ENCODE data around the gene NRXN3.

The NRXN3 gene

GRCh38 chr14:78713716-78714115 lies 543.5 kb downstream of the NRXN3 start:
- TF ChIP-seq, protein P1, sequence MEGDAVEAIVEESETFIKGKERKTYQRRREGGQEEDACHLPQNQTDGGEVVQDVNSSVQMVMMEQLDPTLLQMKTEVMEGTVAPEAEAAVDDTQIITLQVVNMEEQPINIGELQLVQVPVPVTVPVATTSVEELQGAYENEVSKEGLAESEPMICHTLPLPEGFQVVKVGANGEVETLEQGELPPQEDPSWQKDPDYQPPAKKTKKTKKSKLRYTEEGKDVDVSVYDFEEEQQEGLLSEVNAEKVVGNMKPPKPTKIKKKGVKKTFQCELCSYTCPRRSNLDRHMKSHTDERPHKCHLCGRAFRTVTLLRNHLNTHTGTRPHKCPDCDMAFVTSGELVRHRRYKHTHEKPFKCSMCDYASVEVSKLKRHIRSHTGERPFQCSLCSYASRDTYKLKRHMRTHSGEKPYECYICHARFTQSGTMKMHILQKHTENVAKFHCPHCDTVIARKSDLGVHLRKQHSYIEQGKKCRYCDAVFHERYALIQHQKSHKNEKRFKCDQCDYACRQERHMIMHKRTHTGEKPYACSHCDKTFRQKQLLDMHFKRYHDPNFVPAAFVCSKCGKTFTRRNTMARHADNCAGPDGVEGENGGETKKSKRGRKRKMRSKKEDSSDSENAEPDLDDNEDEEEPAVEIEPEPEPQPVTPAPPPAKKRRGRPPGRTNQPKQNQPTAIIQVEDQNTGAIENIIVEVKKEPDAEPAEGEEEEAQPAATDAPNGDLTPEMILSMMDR (IDR thresholded peaks at IDR 0.05), result no peak

DNA sequence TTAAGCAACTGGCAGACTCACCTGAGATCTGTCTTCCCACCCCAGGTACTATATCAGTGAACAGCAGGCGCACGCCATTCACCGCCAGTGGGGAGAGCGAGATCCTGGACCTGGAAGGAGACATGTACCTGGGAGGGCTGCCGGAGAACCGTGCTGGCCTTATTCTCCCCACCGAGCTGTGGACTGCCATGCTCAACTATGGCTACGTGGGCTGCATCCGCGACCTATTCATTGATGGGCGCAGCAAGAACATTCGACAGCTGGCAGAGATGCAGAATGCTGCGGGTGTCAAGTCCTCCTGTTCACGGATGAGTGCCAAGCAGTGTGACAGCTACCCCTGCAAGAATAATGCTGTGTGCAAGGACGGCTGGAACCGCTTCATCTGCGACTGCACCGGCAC lies 544.5 kb downstream of the NRXN3 start:
- TF ChIP-seq, protein P1 (IDR thresholded peaks at IDR 0.05), result no peak

GRCh38 chr14:78721756-78722480 lies 551.7 kb downstream of the NRXN3 start:
- TF ChIP-seq, protein P1 (IDR thresholded peaks at IDR 0.05), result no peak

GRCh38 chr14:78725086-78725485 lies 554.9 kb downstream of the NRXN3 start:
- TF ChIP-seq, protein P1 (IDR thresholded peaks at IDR 0.05), result no peak

- TF ChIP-seq, protein P1 (IDR thresholded peaks at IDR 0.05), result no peak
Observed at GRCh38 chr14:78737116-78737515, 566.9 kb downstream of the NRXN3 start.

- TF ChIP-seq, protein P1 (IDR thresholded peaks at IDR 0.05), result no peak
Observed at GRCh38 chr14:78737601-78738000, 567.4 kb downstream of the NRXN3 start.

- TF ChIP-seq, protein P1 (IDR thresholded peaks at IDR 0.05), result no peak
Observed at GRCh38 chr14:78746086-78746595, 576.0 kb downstream of the NRXN3 start.

Data from LNCAP (cell line).